Neural cell (in vitro differentiated cells): ENCODE measurements around the gene MXRA7. TPM values are rescaled to one million over a fixed set of nuclear protein-coding genes. Genes with fewer than 3 reads are reported as not detected.

Experiments
- H2AFZ ChIP-seq: fragments of 200-600, 300-800 bp; sonication (generic), shearing (Covaris generic); 2 replicates; pipeline ENCODE4 v1.6.0; 2014; ENCODE audit warnings: low read depth, mild to moderate bottlenecking, antibody characterized with exemption, low read length, moderate library complexity
- H3F3A ChIP-seq: fragments of 200-600 bp; shearing (Covaris generic); 2 replicates; pipeline ENCODE4 v1.6.1; 2016; ENCODE audit warnings: mild to moderate bottlenecking, moderate library complexity, mixed read lengths, antibody characterized with exemption, low read length; ENCODE audit not compliant: insufficient read depth, poor library complexity, severe bottlenecking
- H3K27ac ChIP-seq: fragments of 200-600, 300-800 bp; sonication (generic), shearing (Covaris generic); 2 replicates; pipeline ENCODE4 v1.5.1; 2014; ENCODE audit warnings: mild to moderate bottlenecking, low read length, moderate library complexity
- H3K27me3 ChIP-seq: fragments of 300-800, 200-600 bp; sonication (generic), shearing (Covaris generic); 2 replicates; pipeline ENCODE4 v1.6.0; 2014; ENCODE audit warnings: mild to moderate bottlenecking, low read depth, low read length, moderate library complexity; ENCODE audit not compliant: insufficient read depth
- H3K36me3 ChIP-seq: fragments of 300-800, 200-600 bp; sonication (generic), shearing (Covaris generic); 2 replicates; pipeline ENCODE4 v1.5.1; 2014; ENCODE audit warnings: mild to moderate bottlenecking, antibody characterized with exemption, low read length, moderate library complexity; ENCODE audit not compliant: insufficient read depth
- H3K4me2 ChIP-seq: fragments of 300-800, 200-600 bp; sonication (generic), shearing (Covaris generic); 2 replicates; pipeline ENCODE4 v1.6.0; 2014; ENCODE audit warnings: mild to moderate bottlenecking, low read length
- H3K4me3 ChIP-seq: fragments of 300-800, 200-600 bp; sonication (generic), shearing (Covaris generic); 2 replicates; pipeline ENCODE4 v1.5.1; 2014; ENCODE audit warnings: mild to moderate bottlenecking, low read length, moderate library complexity
- H3K79me2 ChIP-seq: fragments of 200-600 bp; shearing (Covaris generic); replicated peaks from 2 replicates; pipeline ENCODE4 v1.6.0; 2014; ENCODE audit warnings: mild to moderate bottlenecking, low read length, moderate library complexity; ENCODE audit not compliant: insufficient read depth
- H3K9ac ChIP-seq: fragments of 300-800, 200-600 bp; sonication (generic), shearing (Covaris generic); 2 replicates; pipeline ENCODE4 v1.6.1; 2016; ENCODE audit warnings: mild to moderate bottlenecking, low read length, mixed read lengths
- H3K9me2 ChIP-seq: fragments of 200-600 bp; shearing (Covaris generic); 2 replicates; pipeline ENCODE4 v1.6.1; 2016; ENCODE audit warnings: mild to moderate bottlenecking, low read length, mixed read lengths; ENCODE audit not compliant: insufficient read depth
- H3K9me3 ChIP-seq: fragments of 200-600, 300-800 bp; sonication (generic), shearing (Covaris generic); 2 replicates; pipeline ENCODE4 v1.6.1; 2016; ENCODE audit warnings: mild to moderate bottlenecking, mixed run types, low read length, moderate library complexity, mixed read lengths
- H4K20me1 ChIP-seq: fragments of 200-600 bp; shearing (Covaris generic); 2 replicates; pipeline ENCODE4 v1.6.1; 2016; ENCODE audit warnings: mild to moderate bottlenecking, mixed run types; ENCODE audit not compliant: insufficient read depth
- EP300 ChIP-seq: fragments of 450-650 bp; conservative IDR thresholded peaks from 2 replicates; pipeline ENCODE4 v1.6.1; 2014; ENCODE audit warnings: antibody characterized with exemption, mild to moderate bottlenecking, moderate library complexity; ENCODE audit not compliant: poor library complexity, severe bottlenecking
- EZH2 ChIP-seq: fragments of 200-600, 300-800 bp; shearing (Covaris generic), sonication (generic); IDR thresholded peaks from 2 replicates; pipeline ENCODE4 v1.6.1; 2014; ENCODE audit warnings: antibody characterized with exemption, low read length, borderline replicate concordance, mild to moderate bottlenecking; ENCODE audit not compliant: insufficient read depth, poor library complexity, severe bottlenecking
- MXI1 ChIP-seq: fragments of 450-650 bp; conservative IDR thresholded peaks from 2 replicates; pipeline ENCODE4 v1.6.1; 2014; ENCODE audit warnings: antibody characterized with exemption, mild to moderate bottlenecking; ENCODE audit not compliant: poor library complexity, severe bottlenecking
- POLR2AphosphoS5 ChIP-seq: IDR thresholded peaks from 2 replicates; pipeline ENCODE4 v1.6.1; 2012
- RAD21 ChIP-seq: fragments of 450-650 bp; conservative IDR thresholded peaks from 2 replicates; pipeline ENCODE4 v1.6.1; 2014; ENCODE audit warnings: antibody characterized with exemption, mild to moderate bottlenecking, moderate library complexity
- REST ChIP-seq: IDR thresholded peaks from 2 replicates; pipeline ENCODE4 v1.6.1; 2012; ENCODE audit warnings: borderline replicate concordance
- SMC3 ChIP-seq: fragments of 450-650 bp; conservative IDR thresholded peaks from 2 replicates; pipeline ENCODE4 v1.6.1; 2014; ENCODE audit warnings: antibody characterized with exemption, mild to moderate bottlenecking, moderate library complexity; ENCODE audit not compliant: poor library complexity
- TAF1 ChIP-seq: IDR thresholded peaks from 2 replicates; pipeline ENCODE4 v1.6.1; 2012; ENCODE audit warnings: low read depth
- polyA plus RNA-seq: library from polyadenylated mRNA; depleted of rRNA; stranded (reverse); fragments of >200 nt; gene quantifications from 2 replicates; pipeline ENCODE4 v1.2.3, GENCODE V29; 2014
- TF ChIP-seq, protein P1 (sequence below): fragments of 450-650 bp; IDR thresholded peaks from 2 replicates; pipeline ENCODE4 v1.5.1; 2014; ENCODE audit warnings: antibody characterized with exemption, mild to moderate bottlenecking, moderate library complexity; ENCODE audit not compliant: poor library complexity, severe bottlenecking

MXRA7 gene
- polyA plus RNA-seq, 1 donor from 2014 or later = 143 TPM

- H3K27ac ChIP-seq = no peak overlapping the region
- no peaks in the 10 kb centered on the region for H3K36me3 ChIP-seq
- no peaks in the 10 kb centered on the region for H3K9me2 ChIP-seq
- H3K4me2 ChIP-seq = no peak overlapping the region
- no peaks in the 10 kb centered on the region for H3F3A ChIP-seq
- H2AFZ ChIP-seq = no peak overlapping the region
- H3K27me3 ChIP-seq = no peaks in the 10 kb centered on the region
- H4K20me1 ChIP-seq = no peaks in the 10 kb centered on the region
- TF ChIP-seq EP300 (no peak), REST (no peak), TAF1 (no peak), SMC3 (no peak), EZH2 (no peak), MXI1 (no peak), RAD21 (no peak), POLR2AphosphoS5 (no peak)
- TF ChIP-seq, protein P1, sequence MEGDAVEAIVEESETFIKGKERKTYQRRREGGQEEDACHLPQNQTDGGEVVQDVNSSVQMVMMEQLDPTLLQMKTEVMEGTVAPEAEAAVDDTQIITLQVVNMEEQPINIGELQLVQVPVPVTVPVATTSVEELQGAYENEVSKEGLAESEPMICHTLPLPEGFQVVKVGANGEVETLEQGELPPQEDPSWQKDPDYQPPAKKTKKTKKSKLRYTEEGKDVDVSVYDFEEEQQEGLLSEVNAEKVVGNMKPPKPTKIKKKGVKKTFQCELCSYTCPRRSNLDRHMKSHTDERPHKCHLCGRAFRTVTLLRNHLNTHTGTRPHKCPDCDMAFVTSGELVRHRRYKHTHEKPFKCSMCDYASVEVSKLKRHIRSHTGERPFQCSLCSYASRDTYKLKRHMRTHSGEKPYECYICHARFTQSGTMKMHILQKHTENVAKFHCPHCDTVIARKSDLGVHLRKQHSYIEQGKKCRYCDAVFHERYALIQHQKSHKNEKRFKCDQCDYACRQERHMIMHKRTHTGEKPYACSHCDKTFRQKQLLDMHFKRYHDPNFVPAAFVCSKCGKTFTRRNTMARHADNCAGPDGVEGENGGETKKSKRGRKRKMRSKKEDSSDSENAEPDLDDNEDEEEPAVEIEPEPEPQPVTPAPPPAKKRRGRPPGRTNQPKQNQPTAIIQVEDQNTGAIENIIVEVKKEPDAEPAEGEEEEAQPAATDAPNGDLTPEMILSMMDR = no peak
- H3K4me3 ChIP-seq = no peak overlapping the region
- H3K9ac ChIP-seq = no peak overlapping the region
- H3K9me3 ChIP-seq = no peaks in the 10 kb centered on the region
- no peaks in the 10 kb centered on the region for H3K79me2 ChIP-seq
Measured at GRCh38 chr17:76688165-76688622, 22.6 kb downstream of the MXRA7 start.

GRCh38 chr17:76687298-76688164 lies 23.2 kb downstream of the MXRA7 start:
- no peak overlapping the region for H2AFZ ChIP-seq
- H3K36me3 ChIP-seq = no peaks in the 10 kb centered on the region
- H3K4me3 ChIP-seq = no peak overlapping the region
- no peaks in the 10 kb centered on the region for H3K9me2 ChIP-seq
- H3K9ac ChIP-seq = peak overlapping the region; percentile 25
- H3K27me3 ChIP-seq = no peaks in the 10 kb centered on the region
- H3F3A ChIP-seq = no peaks in the 10 kb centered on the region
- no peaks in the 10 kb centered on the region for H3K9me3 ChIP-seq
- no peaks in the 10 kb centered on the region for H3K79me2 ChIP-seq
- H3K4me2 ChIP-seq = no peak overlapping the region
- TF ChIP-seq, protein P1 = no peak
- TF ChIP-seq MXI1 (no peak), TAF1 (no peak), EZH2 (no peak)
- H4K20me1 ChIP-seq = no peaks in the 10 kb centered on the region
- peak overlapping the region; percentile 52 for H3K27ac ChIP-seq
